Esophagus squamous epithelium (tissue), 4 donors: ENCODE results near the gene ZNF433.

Source experiments
- POLR2A ChIP-seq, 4 donors: fragments of 450-650 bp; IDR thresholded peaks; one replicate each; pipeline ENCODE4 v1.6.1; 2017; ENCODE audit warnings: antibody characterized with exemption in 4 of 4, mild to moderate bottlenecking in 4 of 4, moderate library complexity in 3 of 4
- TF ChIP-seq, protein P1 (sequence below), 6 experiments: fragments of 450-650 bp in 4 of 6; fragments of 200-600 bp in 2 of 6; sonication (generic) in 2 of 6; IDR thresholded peaks; one replicate each; pipeline ENCODE4 v1.5.1; 2016 to 2019; ENCODE audit warnings: antibody characterized with exemption in 6 of 6, mild to moderate bottlenecking in 4 of 6, moderate library complexity in 4 of 6

DNA sequence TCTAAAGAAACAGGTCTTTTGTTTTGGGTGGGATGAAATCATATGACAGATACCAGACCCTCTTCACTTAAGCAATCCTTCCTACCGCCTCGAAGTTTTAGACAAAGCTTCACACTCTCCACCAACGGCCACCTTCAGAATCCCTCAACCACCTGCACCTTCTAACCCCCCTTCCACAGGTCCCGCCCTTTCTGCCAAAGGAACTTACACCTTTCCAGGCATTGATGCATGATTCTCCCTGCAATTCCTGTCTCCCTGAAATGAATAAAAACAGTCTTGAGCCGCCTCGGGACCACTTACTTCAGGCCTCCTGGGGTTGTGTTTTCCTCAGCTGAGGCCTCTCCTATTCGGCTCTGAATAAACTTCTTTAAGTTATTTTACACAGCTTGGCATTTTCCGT, 859 bp downstream of the ZNF433 start:
- TF ChIP-seq, protein P1, sequence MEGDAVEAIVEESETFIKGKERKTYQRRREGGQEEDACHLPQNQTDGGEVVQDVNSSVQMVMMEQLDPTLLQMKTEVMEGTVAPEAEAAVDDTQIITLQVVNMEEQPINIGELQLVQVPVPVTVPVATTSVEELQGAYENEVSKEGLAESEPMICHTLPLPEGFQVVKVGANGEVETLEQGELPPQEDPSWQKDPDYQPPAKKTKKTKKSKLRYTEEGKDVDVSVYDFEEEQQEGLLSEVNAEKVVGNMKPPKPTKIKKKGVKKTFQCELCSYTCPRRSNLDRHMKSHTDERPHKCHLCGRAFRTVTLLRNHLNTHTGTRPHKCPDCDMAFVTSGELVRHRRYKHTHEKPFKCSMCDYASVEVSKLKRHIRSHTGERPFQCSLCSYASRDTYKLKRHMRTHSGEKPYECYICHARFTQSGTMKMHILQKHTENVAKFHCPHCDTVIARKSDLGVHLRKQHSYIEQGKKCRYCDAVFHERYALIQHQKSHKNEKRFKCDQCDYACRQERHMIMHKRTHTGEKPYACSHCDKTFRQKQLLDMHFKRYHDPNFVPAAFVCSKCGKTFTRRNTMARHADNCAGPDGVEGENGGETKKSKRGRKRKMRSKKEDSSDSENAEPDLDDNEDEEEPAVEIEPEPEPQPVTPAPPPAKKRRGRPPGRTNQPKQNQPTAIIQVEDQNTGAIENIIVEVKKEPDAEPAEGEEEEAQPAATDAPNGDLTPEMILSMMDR (IDR thresholded peaks at IDR 0.05) = no peak
- TF ChIP-seq POLR2A (IDR thresholded peaks at IDR 0.05) = no peak
